Type B pancreatic cell (in vitro differentiated cells): ENCODE results near the gene CABLES2. TPM values are rescaled to one million over a fixed set of nuclear protein-coding genes. Genes with fewer than 3 reads are reported as not detected.

Source experiments
- DNase-seq: peaks from one replicate; pipeline ENCODE4 v3.0.0; 2021; ENCODE audit warnings: mixed read lengths; ENCODE audit not compliant: unreplicated experiment; ENCODE audit errors: extremely low spot score
- H3K27ac Mint-ChIP-seq: 2 replicates; pipeline ENCODE4 v1.8.0; 2021; ENCODE audit warnings: mild to moderate bottlenecking, mixed read lengths
- H3K27me3 Mint-ChIP-seq: 2 replicates; pipeline ENCODE4 v1.8.0; 2021; ENCODE audit warnings: mixed read lengths
- H3K36me3 Mint-ChIP-seq: 2 replicates; pipeline ENCODE4 v1.8.0; 2021; ENCODE audit warnings: mixed read lengths
- H3K4me1 Mint-ChIP-seq: one replicate; pipeline ENCODE4 v1.8.0; 2021; ENCODE audit warnings: mixed read lengths; ENCODE audit not compliant: unreplicated experiment
- H3K4me3 Mint-ChIP-seq: 2 replicates; pipeline ENCODE4 v1.8.0; 2021; ENCODE audit warnings: mild to moderate bottlenecking, mixed read lengths
- H3K9me3 Mint-ChIP-seq: 2 replicates; pipeline ENCODE4 v1.8.0; 2021; ENCODE audit warnings: mixed read lengths
- CTCF ChIP-seq: fragments of 200-600 bp; sonication (generic); conservative IDR thresholded peaks from 2 replicates; pipeline ENCODE4 v1.5.0; 2021; ENCODE audit warnings: antibody characterized with exemption, mild to moderate bottlenecking
- total RNA-seq: library from RNA; stranded (reverse); gene quantifications from 2 replicates; pipeline ENCODE4 v1.2.1, GENCODE V29; 2021; ENCODE audit warnings: low replicate concordance

CABLES2 gene
- total RNA-seq, 1 donor from 2014 or later = 18.4 TPM

DNA sequence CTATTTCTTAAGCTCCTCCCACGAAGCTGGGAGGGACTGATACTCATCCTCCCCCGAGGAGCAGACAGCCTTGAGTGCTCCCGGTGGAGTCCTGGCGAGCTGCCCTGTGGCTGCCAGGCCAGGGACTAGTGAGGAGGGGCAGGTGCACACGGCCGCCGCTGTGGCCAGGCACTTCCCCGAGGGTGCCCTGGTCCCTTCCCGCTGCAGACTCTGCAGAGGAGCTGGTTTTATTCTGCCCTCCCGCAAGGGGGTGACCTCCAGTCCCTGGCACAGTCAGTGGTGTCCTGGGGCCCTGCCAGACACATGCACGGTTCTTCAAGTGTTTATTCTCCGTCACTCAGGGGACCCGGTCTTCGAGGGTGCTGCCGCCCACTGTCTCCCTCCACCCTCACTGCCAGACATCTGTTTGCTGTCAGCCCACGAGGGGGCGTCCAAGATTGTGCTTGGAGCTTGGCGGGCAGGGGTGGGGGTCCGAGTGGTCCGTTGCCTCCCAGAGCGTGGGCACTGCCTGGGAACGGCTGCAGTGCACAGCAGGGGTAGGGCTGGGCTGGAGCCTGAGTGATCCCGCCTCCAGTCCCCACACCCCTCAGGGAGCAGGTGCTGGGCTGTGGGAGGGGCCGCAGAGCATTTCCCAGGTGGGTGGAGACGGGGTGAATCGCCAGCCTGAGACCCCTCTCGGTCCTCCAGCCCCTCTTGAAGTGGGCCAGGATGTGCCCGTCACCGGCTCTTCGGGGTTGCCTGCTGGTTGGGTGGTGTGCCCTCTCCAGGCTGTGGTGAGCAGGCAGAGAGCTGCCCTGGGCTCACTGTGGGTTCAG, 3.1 kb upstream of the CABLES2 start:
- no peaks in the 10 kb centered on the region for H3K9me3 Mint-ChIP-seq

GRCh38 chr20:62409086-62409853, 2.2 kb upstream of the CABLES2 start:
- H3K4me1 Mint-ChIP-seq = peaks cover 14% of the 10 kb centered on the region
- H3K27ac Mint-ChIP-seq = peak overlapping the region; percentile 70
- H3K9me3 Mint-ChIP-seq = no peaks in the 10 kb centered on the region
- peak overlapping the region; percentile 45 for H3K4me3 Mint-ChIP-seq
- no peaks in the 10 kb centered on the region for H3K36me3 Mint-ChIP-seq
- H3K27me3 Mint-ChIP-seq = no peaks in the 10 kb centered on the region
- no peak for DNase-seq
- no peak for TF ChIP-seq CTCF

More for the DNA sequence above, 3.1 kb upstream of the CABLES2 start:
- peak overlapping the region; percentile 70 for H3K27ac Mint-ChIP-seq
- peaks cover 13% of the 10 kb centered on the region for H3K4me1 Mint-ChIP-seq
- no peaks in the 10 kb centered on the region for H3K27me3 Mint-ChIP-seq
- DNase-seq = no peak
- TF ChIP-seq CTCF = peak; percentile 78
- peak overlapping the region; percentile 45 for H3K4me3 Mint-ChIP-seq
- no peaks in the 10 kb centered on the region for H3K36me3 Mint-ChIP-seq

- no peaks in the 10 kb centered on the region for H3K27me3 Mint-ChIP-seq
- no peak for DNase-seq
- H3K4me3 Mint-ChIP-seq = no peak overlapping the region
- TF ChIP-seq CTCF = no peak
- H3K9me3 Mint-ChIP-seq = no peaks in the 10 kb centered on the region
- no peak overlapping the region for H3K27ac Mint-ChIP-seq
- no peaks in the 10 kb centered on the region for H3K36me3 Mint-ChIP-seq
- H3K4me1 Mint-ChIP-seq = peaks cover 14% of the 10 kb centered on the region
These were observed 1.6 kb upstream of the CABLES2 start for GRCh38 chr20:62408640-62409039.

DNA sequence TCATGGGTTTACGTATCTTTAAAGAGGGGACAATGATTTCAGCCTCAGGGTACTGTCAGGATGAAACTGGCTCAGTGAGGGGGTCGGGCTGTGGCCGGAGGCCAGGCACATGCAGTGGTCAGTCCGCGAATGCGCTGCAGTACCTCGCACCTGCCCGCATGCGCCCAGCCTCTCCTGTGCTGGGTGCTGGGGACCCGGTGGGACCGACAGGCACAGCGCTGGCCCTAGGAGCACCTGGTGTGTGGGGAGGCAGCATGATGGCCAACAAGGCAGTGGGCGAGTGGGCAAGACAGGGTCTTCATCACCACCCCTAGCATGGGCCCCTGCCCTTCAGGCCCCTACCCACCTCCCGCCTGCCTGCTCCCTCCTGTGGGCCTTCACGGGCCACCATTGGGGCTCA, 970 bp upstream of the CABLES2 start:
- H3K27me3 Mint-ChIP-seq = no peaks in the 10 kb centered on the region
- H3K4me3 Mint-ChIP-seq = peak overlapping the region; percentile 82
- TF ChIP-seq CTCF = no peak
- no peak overlapping the region for H3K27ac Mint-ChIP-seq
- no peak for DNase-seq
- no peaks in the 10 kb centered on the region for H3K36me3 Mint-ChIP-seq
- H3K9me3 Mint-ChIP-seq = no peaks in the 10 kb centered on the region
- peaks cover 17% of the 10 kb centered on the region for H3K4me1 Mint-ChIP-seq

GRCh38 chr20:62406635-62407176, 379 bp downstream of the CABLES2 start:
- TF ChIP-seq CTCF = no peak
- DNase-seq = no peak
- H3K9me3 Mint-ChIP-seq = no peaks in the 10 kb centered on the region
- no peaks in the 10 kb centered on the region for H3K27me3 Mint-ChIP-seq
- H3K27ac Mint-ChIP-seq = no peak overlapping the region
- peaks cover 18% of the 10 kb centered on the region for H3K4me1 Mint-ChIP-seq
- no peaks in the 10 kb centered on the region for H3K36me3 Mint-ChIP-seq
- H3K4me3 Mint-ChIP-seq = peak overlapping the region; percentile 85
